Memory B cell (primary cell): ENCODE data around the gene CCDC78.
"Not testable (repeated sequence)": the region's sequence is repeated elsewhere in the genome, so short reads cannot be mapped to it uniquely, and the experiment has no call there.

Source experiments
- ATAC-seq: fragments of 150-1000 bp; cut with Tn5 transposase; 2 replicates; pipeline ENCODE4 v1.10.0; 2021; ENCODE audit warnings: low read depth, mild to moderate bottlenecking, moderate library complexity
- DNase-seq, 2 donors: peaks; one replicate each; pipeline ENCODE4 v3.0.0; 2022; ENCODE audit warnings: low spot score in 2 of 2
- H3K27ac Mint-ChIP-seq: one replicate; pipeline ENCODE4 v1.8.0; 2022; ENCODE audit warnings: mild to moderate bottlenecking, moderate library complexity, mixed read lengths
- H3K27me3 Mint-ChIP-seq: one replicate; pipeline ENCODE4 v1.8.0; 2022; ENCODE audit warnings: mixed read lengths
- H3K36me3 Mint-ChIP-seq: one replicate; pipeline ENCODE4 v1.8.0; 2022; ENCODE audit warnings: mild to moderate bottlenecking, mixed read lengths
- H3K4me1 Mint-ChIP-seq: one replicate; pipeline ENCODE4 v1.8.0; 2022; ENCODE audit warnings: mixed read lengths
- H3K4me3 Mint-ChIP-seq: one replicate; pipeline ENCODE4 v1.8.0; 2022; ENCODE audit warnings: mild to moderate bottlenecking, moderate library complexity, mixed read lengths
- H3K9me3 Mint-ChIP-seq: one replicate; pipeline ENCODE4 v1.8.0; 2022; ENCODE audit warnings: mixed read lengths

The CCDC78 gene

DNA sequence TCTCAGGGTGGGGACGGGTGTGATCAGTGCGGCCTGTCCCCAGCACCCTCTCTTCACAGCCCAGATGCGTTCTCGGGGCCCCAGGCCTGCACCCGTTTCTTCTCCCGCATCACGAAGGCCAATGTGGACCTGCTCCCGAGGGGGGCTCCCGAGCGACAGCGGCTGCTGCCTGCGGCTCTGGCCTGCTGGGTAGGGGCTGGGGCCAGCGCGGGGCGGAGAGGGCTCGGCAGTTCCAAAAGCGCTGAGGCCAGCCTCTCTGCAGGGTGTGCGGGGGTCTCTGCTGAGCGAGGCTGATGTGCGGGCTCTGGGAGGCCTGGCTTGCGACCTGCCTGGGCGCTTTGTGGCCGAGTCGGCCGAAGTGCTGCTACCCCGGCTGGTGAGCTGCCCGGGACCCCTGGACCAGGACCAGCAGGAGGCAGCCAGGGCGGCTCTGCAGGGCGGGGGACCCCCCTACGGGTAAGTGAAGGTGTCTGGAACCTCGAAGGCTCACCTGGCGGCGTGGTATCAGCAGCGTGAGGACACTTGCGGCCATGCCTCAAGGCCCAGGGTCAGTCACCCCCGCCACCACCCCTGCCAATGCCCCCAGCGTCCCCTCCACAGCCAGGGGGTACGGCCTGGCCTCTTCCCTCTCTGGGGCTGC is 38.7 kb upstream of the CCDC78 start:
- Mint-ChIP-seq H3K9me3 (no peaks in the 10 kb centered on the region), H3K4me3 (no peak overlapping the region), H3K27me3 (peaks cover 11% of the 10 kb centered on the region), H3K27ac (no peak overlapping the region), H3K4me1 (no peaks in the 10 kb centered on the region), H3K36me3 (no peaks in the 10 kb centered on the region)
- ATAC-seq (no peak), DNase-seq (no peak)

DNA sequence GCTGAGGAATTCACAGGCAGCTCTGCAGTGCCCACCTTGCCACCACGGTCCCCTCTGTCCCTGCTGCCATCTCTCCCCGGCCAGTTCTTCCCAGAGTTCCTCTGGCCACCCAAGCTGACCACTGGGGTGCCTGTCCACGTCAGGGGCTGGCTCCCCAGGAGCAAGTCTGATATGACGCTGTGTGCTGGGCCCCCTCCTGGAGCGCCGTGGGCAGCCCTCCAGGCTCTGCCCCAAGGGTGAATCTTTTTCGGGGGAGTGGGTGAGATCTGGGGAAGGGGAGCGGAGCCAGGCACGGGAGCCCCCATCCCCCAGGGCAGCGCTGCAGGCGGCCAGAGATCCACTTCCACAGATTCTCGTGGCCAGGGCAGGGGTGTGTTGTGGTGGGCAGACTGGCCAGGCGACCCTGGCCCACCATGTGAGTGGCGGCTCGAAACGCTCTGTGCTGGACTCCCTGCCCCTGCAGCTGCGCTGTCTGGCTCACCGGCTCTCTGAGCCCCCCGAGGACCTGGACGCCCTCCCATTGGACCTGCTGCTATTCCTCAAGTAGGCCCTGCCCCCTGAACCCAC is 38.0 kb upstream of the CCDC78 start:
- DNase-seq (no peak), ATAC-seq (no peak)
- no peak overlapping the region for H3K4me3 Mint-ChIP-seq
- H3K4me1 Mint-ChIP-seq, result no peaks in the 10 kb centered on the region
- H3K9me3 Mint-ChIP-seq, result no peaks in the 10 kb centered on the region
- H3K27me3 Mint-ChIP-seq, result peaks cover 9% of the 10 kb centered on the region
- H3K36me3 Mint-ChIP-seq, result no peaks in the 10 kb centered on the region
- no peak overlapping the region for H3K27ac Mint-ChIP-seq

DNA sequence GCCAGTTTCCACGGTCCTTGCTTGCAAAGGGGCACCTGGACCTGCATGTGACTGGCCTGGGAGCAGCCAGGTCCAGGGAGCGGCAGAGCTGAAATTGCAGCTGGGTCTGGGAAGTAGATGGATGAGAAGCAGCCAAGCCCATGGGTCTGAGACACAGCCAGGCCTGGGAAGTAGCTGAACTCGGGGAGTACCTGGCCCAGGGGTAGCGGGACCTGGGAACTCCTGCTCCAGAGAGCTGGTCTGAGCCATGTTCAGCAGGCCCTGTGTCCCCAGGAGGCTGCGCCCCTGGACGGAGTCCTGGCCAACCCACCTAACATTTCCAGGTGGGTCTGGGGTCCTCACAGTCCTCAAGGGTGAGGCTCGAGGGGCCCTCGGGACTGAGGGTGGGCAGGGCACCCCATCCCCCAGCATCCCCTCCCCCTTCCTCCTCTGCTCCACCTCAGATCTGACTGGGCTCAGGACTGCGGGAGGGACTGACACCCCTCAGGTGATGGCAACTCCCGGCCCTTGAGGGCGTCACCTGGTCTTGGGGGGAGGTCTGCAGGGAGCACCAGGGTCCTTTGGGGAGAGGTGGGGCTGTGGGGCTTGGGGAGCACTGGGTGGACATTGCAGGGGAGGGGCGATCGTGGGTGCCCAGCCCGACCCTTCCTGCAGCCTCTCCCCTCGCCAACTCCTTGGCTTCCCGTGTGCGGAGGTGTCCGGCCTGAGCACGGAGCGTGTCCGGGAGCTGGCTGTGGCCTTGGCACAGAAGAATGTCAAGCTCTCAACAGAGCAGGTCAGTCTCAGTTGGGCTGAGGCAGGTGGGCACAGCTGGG is 37.3 kb upstream of the CCDC78 start:
- DNase-seq (no peak), ATAC-seq (no peak)
- Mint-ChIP-seq H3K4me1 (no peaks in the 10 kb centered on the region), H3K27ac (no peak overlapping the region), H3K9me3 (no peaks in the 10 kb centered on the region), H3K27me3 (peaks cover 9% of the 10 kb centered on the region), H3K36me3 (no peaks in the 10 kb centered on the region), H3K4me3 (no peak overlapping the region)

DNA sequence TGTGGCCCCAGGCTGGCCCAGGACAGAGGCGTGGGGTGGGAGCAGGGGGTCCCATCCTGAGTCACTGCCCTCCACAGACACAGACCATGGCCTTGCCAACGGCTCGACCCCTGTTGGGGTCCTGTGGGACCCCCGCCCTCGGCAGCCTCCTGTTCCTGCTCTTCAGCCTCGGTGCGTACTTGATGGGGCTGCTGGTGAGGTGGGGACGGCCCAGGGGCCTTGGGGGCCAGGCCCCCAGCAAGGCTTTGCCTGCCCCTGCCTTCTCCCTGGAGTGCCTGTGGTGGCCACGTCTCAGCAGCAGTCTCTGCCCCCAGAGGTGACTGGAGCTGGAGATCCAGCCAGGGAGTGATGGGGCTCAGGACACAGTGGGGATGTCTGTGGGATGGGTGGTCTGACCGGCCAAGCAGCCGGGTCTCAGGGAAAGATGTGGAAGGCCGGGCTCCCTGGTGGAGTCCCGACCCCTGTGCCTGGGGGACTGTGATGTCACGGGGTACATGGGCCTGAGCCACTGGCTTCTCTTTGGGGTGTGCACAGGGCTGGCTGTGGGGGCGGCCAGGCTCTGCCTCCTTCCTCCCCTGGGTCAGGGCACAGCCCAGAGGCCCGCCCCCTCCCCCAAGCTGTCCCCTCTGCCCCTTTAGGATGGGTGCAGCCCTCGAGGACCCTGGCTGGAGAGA is 36.5 kb upstream of the CCDC78 start:
- ATAC-seq, result no peak
- Mint-ChIP-seq H3K27ac (no peak overlapping the region), H3K27me3 (peaks cover 11% of the 10 kb centered on the region), H3K4me3 (no peak overlapping the region), H3K36me3 (no peaks in the 10 kb centered on the region), H3K4me1 (no peaks in the 10 kb centered on the region), H3K9me3 (no peaks in the 10 kb centered on the region)
- DNase-seq, result no peak

DNA sequence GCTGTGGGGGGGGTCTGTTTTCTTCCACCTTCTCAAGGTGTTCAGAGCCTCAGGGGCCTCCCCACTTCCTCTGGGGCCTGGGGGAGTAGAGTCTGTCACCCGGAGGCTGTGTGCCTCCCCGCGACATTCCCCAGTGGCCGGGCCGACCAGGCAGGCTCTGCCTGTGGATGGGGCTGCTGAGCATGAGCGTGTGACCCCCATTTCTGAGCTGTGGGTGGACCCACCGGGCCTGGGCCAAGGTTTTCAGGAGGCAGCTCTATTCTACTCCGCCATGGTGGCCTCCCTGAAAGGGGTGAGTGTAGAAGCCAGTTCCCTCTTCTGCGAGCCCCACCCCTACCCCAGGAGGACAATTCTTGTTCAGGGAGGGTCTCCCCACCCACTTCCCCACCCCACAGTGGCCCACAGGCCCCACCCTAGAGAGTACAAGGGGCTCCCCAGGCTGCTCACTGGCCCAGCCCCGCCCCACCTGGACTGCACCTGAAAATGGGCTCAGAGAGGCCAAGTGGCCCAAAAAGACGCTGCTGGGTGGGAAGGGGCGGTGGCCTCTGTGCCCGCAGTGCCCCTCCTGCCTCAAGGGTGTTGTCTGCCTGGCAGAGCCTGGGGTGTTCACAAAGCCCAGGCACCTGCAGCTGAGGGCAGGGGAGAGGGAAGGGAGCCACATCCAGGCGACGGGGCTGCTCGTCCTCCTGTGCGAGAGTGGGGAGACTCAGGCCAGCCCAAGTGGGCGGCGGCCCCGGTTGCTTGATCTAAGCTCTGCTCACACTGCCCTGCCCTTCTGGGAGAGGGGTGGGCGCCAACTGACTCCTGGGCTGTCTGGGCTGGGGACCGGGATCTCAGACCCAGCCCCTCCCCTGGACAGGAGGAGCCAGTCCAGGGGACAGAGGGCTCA is 35.6 kb upstream of the CCDC78 start:
- Mint-ChIP-seq H3K9me3 (no peaks in the 10 kb centered on the region), H3K27ac (no peak overlapping the region), H3K4me1 (no peaks in the 10 kb centered on the region), H3K27me3 (peaks cover 13% of the 10 kb centered on the region), H3K36me3 (no peaks in the 10 kb centered on the region), H3K4me3 (no peak overlapping the region)
- ATAC-seq, result no peak
- DNase-seq, result no peak

DNA sequence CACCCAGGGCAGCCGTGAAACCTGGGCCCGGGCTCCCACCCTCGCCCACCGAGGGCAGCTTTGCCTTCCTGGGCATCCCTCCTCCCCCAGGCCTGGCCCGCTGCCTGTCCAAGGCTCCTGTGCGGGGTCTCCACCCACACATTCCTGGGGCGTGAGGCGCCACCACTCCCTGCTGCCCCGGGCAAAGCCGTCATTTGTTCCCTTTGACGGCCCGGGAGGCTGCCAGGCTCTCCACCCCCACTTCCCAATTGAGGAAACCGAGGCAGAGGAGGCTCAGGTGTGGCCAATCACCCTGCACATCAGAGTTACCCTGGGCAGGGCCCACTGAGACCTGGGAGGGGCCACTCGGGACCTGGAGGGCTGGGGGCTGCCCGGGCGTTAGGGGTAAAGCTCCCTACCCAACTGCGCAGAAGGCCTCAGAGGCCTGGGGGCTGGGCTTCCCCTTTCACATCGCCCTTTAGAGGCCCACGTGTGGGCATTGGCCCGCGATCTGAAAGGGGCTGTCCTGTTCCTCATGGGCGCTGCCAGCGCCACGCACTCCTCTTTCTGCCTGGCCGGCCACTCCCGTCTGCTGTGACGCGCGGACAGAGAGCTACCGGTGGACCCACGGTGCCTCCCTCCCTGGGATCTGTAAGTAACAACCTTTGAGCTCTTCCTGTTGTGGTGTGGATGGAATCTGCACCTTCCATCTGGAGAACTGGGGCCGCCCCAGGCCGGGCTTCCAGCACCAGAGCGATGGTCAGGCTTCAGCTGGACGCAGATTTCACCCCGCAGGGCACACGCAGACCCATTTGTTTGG is 34.5 kb upstream of the CCDC78 start, which contains the start of gene MSLN:
Gene MSLN, plus strand, starts transcription at position 190 of the 799 bp plus-strand sequence. CDS start 1,947 bp downstream, outside the sequence.
- H3K4me3 Mint-ChIP-seq, result no peak within 1 kb of the TSS
- DNase-seq (no peak), ATAC-seq (no peak)
- peaks cover 2% of the 10 kb centered on the region for H3K36me3 Mint-ChIP-seq
- peaks cover 16% of the 10 kb centered on the region for H3K27me3 Mint-ChIP-seq
- H3K4me1 Mint-ChIP-seq, result no peaks in the 10 kb centered on the region
- no peak within 1 kb of the TSS for H3K27ac Mint-ChIP-seq
- peaks cover 2% of the 10 kb centered on the region for H3K9me3 Mint-ChIP-seq

DNA sequence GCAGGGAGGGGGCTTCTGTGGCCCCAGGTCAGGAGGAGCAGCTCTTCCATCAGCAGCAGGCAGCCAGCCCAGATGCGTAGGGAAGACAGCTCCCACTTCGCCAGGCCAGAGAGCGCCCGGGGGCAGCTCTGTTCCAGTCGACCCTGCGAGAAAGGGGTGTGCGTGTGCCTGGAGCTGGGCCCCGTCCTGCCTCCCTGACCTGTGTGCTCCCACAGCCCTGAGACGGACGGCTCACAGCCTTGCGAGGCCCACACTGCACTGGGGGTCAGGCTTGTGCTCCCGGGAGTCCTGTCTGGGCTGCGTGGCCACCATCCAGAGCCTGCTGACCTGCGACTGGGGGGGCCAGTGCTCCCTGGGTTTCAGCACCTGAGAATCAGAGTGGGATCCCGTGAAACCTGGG is 33.8 kb upstream of the CCDC78 start:
- no peak overlapping the region for H3K27ac Mint-ChIP-seq
- H3K4me3 Mint-ChIP-seq, result no peak overlapping the region
- peaks cover 2% of the 10 kb centered on the region for H3K36me3 Mint-ChIP-seq
- ATAC-seq (no peak), DNase-seq (no peak)
- H3K4me1 Mint-ChIP-seq, result no peaks in the 10 kb centered on the region
- H3K27me3 Mint-ChIP-seq, result peaks cover 16% of the 10 kb centered on the region
- peaks cover 2% of the 10 kb centered on the region for H3K9me3 Mint-ChIP-seq

DNA sequence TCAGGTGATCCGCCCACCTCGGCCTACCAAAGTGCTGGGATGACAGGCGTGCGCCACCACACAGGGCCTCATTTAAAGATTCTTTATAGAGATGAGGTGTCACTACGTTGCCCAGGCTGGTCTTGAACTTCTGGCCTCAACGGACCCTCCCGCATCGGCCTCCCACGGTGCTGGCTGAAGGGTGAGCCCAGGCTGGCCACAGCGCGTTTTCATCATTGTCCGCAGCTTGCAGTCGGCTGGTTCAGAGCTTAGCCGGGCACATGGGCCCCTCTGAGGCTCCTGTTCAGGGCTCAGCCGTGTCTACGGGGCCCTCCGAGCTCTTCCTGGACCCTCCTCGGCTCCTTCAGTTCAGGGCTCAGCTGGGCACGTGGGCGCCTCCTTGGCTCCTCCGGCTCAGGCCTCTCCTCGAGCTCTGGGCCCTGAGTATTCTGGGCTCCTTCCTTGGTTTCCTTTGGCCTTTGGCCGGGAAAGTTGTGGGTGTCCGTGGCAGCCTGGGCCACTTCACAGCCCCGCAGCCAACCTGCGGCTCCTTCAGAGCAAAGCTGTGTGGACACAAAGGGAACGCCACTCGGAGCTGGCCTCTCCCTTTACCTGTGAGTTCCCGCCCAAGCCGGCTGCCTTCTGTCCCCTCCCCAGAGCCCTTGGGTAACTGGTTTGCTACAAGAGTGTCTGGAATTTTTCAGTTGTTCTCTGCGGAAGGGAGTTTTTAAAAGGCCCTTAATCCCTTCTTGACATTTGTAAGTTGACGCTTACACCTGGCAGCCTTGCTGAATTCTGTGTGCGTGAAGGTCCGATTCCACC is 33.1 kb upstream of the CCDC78 start:
- DNase-seq, result no peak
- peaks cover 2% of the 10 kb centered on the region for H3K4me1 Mint-ChIP-seq
- peaks cover 2% of the 10 kb centered on the region for H3K36me3 Mint-ChIP-seq
- no peak overlapping the region for H3K4me3 Mint-ChIP-seq
- H3K27me3 Mint-ChIP-seq, result peaks cover 16% of the 10 kb centered on the region
- ATAC-seq, result no peak
- H3K9me3 Mint-ChIP-seq, result peaks cover 2% of the 10 kb centered on the region
- H3K27ac Mint-ChIP-seq, result no peak overlapping the region

DNA sequence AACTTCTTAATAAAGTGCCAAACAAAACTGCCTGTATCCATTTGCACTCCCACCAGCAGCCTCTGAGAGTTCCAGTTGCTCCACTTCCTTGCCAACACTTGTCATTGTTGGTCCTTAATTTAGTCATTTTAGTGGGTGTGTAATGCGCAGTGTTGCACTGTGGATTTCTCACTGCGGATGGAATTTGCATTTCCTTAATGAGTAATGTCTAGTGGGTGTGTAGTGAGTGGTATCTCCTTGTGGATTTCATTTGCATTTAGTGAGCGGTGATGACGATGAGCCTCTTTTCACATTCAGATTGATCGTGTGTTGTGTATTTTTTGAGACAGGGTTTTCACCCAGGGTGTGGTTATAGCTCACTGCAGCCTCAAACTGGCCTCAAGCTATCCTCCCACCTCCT is 30.2 kb upstream of the CCDC78 start:
- Mint-ChIP-seq H3K27me3 (peaks cover 10% of the 10 kb centered on the region), H3K9me3 (peaks cover 2% of the 10 kb centered on the region), H3K36me3 (peaks cover 2% of the 10 kb centered on the region), H3K27ac (no peak overlapping the region), H3K4me3 (no peak overlapping the region), H3K4me1 (peaks cover 2% of the 10 kb centered on the region)
- ATAC-seq, result no peak
- DNase-seq, result no peak

DNA sequence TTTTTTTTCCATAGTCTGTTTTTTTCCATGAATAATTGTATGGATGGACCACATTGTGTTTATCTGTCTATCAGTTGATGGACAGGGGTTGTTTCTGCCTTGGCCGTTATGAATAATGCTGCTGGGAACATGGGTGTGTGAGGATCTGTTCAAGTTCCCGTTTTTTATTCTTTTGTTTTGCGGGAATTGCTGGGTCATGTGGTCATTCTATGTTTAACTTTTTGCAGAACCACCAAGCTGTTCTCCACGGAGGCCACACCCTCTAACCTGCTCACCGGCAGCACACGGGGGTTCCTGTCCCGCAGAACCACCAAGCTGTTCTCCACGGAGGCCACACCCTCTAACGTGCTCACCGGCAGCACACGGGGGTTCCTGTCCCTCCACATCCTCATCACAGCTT is 28.4 kb upstream of the CCDC78 start:
- Mint-ChIP-seq H3K27me3 (peaks cover 8% of the 10 kb centered on the region), H3K4me3 (no peak overlapping the region), H3K4me1 (peaks cover 2% of the 10 kb centered on the region), H3K9me3 (peaks cover 2% of the 10 kb centered on the region), H3K27ac (no peak overlapping the region), H3K36me3 (peaks cover 2% of the 10 kb centered on the region)
- peak; percentile 91 for ATAC-seq
- DNase-seq, result no peak

DNA sequence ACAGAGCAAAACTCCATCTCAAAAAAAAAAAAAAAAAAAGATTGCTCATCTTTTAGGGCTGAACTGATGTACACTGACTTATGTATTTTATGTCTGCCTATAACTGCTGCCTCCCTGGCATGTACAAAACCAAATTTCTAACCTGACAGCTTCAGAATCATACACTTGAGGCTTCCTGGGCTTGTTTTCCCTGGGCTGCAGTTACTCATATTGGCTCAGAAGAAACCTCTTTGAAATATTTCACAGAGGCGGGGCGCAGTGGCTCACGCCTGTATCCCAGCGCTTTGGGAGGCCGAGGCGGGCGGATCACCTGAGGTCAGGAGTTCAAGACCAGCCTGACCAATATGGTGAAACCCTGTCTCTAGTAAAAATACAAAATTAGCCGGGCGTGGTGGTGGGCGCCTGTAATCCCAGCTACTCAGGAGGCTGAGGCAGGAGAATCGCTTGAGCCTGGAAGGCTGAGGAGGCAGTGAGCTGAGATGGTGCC is 27.9 kb upstream of the CCDC78 start:
- not testable (repeated sequence) for H3K27ac Mint-ChIP-seq, DNase-seq, H3K4me3 Mint-ChIP-seq, H3K9me3 Mint-ChIP-seq, H3K27me3 Mint-ChIP-seq, ATAC-seq, H3K36me3 Mint-ChIP-seq, H3K4me1 Mint-ChIP-seq

DNA sequence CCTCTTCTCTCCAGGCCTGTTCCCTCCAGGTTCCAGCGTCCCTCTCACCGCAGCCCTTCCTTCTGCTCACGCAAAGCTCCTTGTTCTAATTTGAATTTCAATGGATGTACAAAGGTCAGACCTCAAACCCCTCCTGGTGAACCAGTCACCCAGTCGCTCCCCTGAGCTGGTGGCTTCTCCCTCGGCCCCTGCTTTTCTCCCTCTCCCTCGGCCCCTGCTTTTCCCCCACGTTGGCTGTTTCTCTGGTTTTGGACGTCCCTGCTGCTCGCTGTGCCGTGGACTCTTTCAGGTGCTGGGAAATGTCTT is 25.7 kb upstream of the CCDC78 start:
- ATAC-seq (no peak), DNase-seq (no peak)
- Mint-ChIP-seq H3K27me3 (peaks cover 3% of the 10 kb centered on the region), H3K9me3 (peaks cover 2% of the 10 kb centered on the region), H3K4me3 (no peak overlapping the region), H3K36me3 (peaks cover 2% of the 10 kb centered on the region), H3K4me1 (peaks cover 2% of the 10 kb centered on the region), H3K27ac (no peak overlapping the region)
